Measurements from ENCODE around the gene ADAMTS2. TPM values are rescaled to one million over a fixed set of nuclear protein-coding genes. Genes with fewer than 3 reads are reported as not detected.

ADAMTS2 gene
- total RNA-seq, 1 donor from 2014 or later: 7.7 TPM

GRCh38 chr5:179297486-179298180 is 47.6 kb downstream of the ADAMTS2 start:
- Mint-ChIP-seq H3K36me3 (no peaks in the 10 kb centered on the region), H3K27me3 (no peaks in the 10 kb centered on the region), H3K4me1 (ENCODE audit: unreplicated experiment) (peaks cover 9% of the 10 kb centered on the region), H3K4me3 (no peak overlapping the region), H3K27ac (no peak overlapping the region), H3K9me3 (no peaks in the 10 kb centered on the region)
- DNase-seq (ENCODE audit: extremely low spot score, unreplicated experiment): no peak
- TF ChIP-seq CTCF (conservative IDR thresholded peaks at IDR 0.05): no peak

- no peak for DNase-seq (ENCODE audit: extremely low spot score, unreplicated experiment)
- Mint-ChIP-seq H3K9me3 (no peaks in the 10 kb centered on the region), H3K27me3 (no peaks in the 10 kb centered on the region), H3K4me3 (no peak overlapping the region), H3K27ac (no peak overlapping the region), H3K4me1 (ENCODE audit: unreplicated experiment) (peaks cover 9% of the 10 kb centered on the region), H3K36me3 (no peaks in the 10 kb centered on the region)
- no peak for TF ChIP-seq CTCF (conservative IDR thresholded peaks at IDR 0.05)
Observed at GRCh38 chr5:179297026-179297425, 48.2 kb downstream of the ADAMTS2 start.

- Mint-ChIP-seq H3K27ac (no peak overlapping the region), H3K4me3 (no peak overlapping the region), H3K9me3 (no peaks in the 10 kb centered on the region), H3K27me3 (no peaks in the 10 kb centered on the region), H3K4me1 (ENCODE audit: unreplicated experiment) (peaks cover 9% of the 10 kb centered on the region), H3K36me3 (no peaks in the 10 kb centered on the region)
- no peak for TF ChIP-seq CTCF (conservative IDR thresholded peaks at IDR 0.05)
- DNase-seq (ENCODE audit: extremely low spot score, unreplicated experiment): no peak
Observed at GRCh38 chr5:179296150-179296821, 49.0 kb downstream of the ADAMTS2 start.

GRCh38 chr5:179295778-179296149 is 49.5 kb downstream of the ADAMTS2 start:
- Mint-ChIP-seq H3K4me3 (no peak overlapping the region), H3K4me1 (ENCODE audit: unreplicated experiment) (peaks cover 9% of the 10 kb centered on the region), H3K36me3 (no peaks in the 10 kb centered on the region), H3K9me3 (no peaks in the 10 kb centered on the region), H3K27me3 (no peaks in the 10 kb centered on the region), H3K27ac (no peak overlapping the region)
- DNase-seq (ENCODE audit: extremely low spot score, unreplicated experiment): no peak
- no peak for TF ChIP-seq CTCF (conservative IDR thresholded peaks at IDR 0.05)

GRCh38 chr5:179294891-179295777 is 50.1 kb downstream of the ADAMTS2 start:
- DNase-seq (ENCODE audit: extremely low spot score, unreplicated experiment): no peak
- H3K27ac Mint-ChIP-seq: no peak overlapping the region
- H3K36me3 Mint-ChIP-seq: no peaks in the 10 kb centered on the region
- TF ChIP-seq CTCF (conservative IDR thresholded peaks at IDR 0.05): no peak
- no peak overlapping the region for H3K4me3 Mint-ChIP-seq
- H3K9me3 Mint-ChIP-seq: no peaks in the 10 kb centered on the region
- peaks cover 5% of the 10 kb centered on the region for H3K4me1 Mint-ChIP-seq (ENCODE audit: unreplicated experiment)
- no peaks in the 10 kb centered on the region for H3K27me3 Mint-ChIP-seq
